ENCODE data around the gene SLC46A1. TPM values are rescaled to one million over a fixed set of nuclear protein-coding genes. Genes with fewer than 3 reads are reported as not detected.

SLC46A1 gene
- polyA plus RNA-seq, 1 donor = 7.0 TPM

DNA sequence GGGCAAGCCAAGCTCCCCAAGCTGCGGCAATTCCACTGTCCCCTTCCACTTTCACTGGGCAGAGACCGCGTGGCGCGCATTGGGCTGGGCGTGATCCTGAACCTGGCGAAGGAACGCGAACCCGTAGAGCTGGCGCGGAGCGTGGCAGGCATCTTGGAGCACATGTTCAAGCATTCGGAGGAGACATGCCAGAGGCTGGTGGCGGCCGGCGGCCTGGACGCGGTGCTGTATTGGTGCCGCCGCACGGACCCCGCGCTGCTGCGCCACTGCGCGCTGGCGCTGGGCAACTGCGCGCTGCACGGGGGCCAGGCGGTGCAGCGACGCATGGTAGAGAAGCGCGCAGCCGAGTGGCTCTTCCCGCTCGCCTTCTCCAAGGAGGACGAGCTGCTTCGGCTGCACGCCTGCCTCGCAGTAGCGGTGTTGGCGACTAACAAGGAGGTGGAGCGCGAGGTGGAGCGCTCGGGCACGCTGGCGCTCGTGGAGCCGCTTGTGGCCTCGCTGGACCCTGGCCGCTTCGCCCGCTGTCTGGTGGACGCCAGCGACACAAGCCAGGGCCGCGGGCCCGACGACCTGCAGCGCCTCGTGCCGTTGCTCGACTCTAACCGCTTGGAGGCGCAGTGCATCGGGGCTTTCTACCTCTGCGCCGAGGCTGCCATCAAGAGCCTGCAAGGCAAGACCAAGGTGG lies 24.7 kb downstream of the SLC46A1 start:
- no peak for DNase-seq (ENCODE audit: low read depth)

GRCh38 chr17:28379814-28380801 lies 25.9 kb downstream of the SLC46A1 start:
- DNase-seq (ENCODE audit: low read depth) = no peak

DNA sequence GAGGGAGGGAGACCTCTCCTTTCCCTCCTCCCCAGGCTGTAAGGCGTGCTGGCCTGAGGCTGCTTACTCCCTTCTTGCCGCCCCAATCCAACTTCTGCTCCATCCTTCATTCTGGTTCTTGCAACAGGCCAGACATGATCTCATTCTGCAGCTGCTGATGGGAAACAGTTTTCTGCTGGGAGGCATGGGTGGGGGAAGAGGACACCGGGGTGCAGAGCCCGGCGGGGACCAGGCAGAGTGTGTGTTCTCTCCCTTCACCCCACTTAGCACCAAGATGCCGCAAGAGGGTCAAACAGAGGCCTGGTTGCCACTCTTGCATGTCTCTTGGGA lies 33.1 kb downstream of the SLC46A1 start:
- DNase-seq (ENCODE audit: low read depth) = no peak

DNA sequence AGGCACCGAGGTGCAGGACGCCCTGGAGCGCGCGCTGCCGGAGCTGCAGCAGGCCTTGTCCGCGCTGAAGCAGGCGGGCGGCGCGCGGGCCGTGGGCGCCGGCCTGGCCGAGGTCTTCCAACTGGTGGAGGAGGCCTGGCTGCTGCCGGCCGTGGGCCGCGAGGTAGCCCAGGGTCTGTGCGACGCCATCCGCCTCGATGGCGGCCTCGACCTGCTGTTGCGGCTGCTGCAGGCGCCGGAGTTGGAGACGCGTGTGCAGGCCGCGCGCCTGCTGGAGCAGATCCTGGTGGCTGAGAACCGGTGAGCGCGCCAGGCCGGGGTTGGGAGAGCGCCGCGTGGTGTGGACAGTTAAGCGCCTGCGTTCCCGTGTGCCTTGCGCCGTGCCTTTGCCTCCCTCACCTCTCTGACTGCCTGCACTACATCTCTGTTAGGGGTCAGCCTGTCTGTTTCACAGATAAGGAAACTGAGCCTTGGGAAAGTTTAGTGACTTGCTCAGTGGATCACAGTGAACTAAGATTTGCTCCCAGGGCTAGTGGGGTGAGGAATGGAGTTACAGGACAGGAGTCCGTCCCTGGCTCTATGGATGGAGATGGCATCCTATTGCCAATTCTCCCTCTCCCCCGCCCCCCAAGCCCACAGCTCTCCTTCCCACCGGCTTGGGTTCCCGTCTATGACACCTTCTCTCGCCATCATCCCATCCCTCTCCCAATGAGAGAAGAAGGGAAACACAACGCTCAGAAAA lies 33.6 kb downstream of the SLC46A1 start:
- DNase-seq (ENCODE audit: low read depth) = no peak

GRCh38 chr17:28371245-28372202 lies 34.5 kb downstream of the SLC46A1 start, which contains the start of gene SARM1:
Gene SARM1 (plus strand): TSS chr17:28371694. CDS start chr17:28372033, 339 bp downstream.
- DNase-seq (ENCODE audit: low read depth) = no peak

DNA sequence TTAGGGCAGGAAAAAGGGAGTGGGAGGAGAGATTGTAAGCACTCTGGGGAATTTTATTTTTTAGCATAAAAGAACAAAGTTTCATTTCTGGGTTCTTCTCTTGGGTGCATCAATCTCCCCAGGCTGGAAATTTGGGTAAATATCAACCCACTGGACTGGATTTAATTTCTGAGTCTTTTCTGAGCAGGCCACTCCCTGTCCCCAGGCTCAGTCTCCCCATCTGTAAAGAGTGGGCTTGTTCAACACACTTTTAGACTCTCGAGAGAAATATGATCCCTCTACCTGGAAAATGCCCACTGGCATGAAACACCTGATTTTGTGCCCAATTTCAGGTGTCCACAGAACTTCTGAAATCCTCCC lies 35.3 kb downstream of the SLC46A1 start:
- DNase-seq (ENCODE audit: low read depth) = no peak

GRCh38 chr17:28370035-28370743 lies 35.8 kb downstream of the SLC46A1 start, which contains the start of gene VTN:
Gene VTN (minus strand): TSS chr17:28370307. CDS start chr17:28370203, 104 bp downstream.
- no peak for DNase-seq (ENCODE audit: low read depth)

DNA sequence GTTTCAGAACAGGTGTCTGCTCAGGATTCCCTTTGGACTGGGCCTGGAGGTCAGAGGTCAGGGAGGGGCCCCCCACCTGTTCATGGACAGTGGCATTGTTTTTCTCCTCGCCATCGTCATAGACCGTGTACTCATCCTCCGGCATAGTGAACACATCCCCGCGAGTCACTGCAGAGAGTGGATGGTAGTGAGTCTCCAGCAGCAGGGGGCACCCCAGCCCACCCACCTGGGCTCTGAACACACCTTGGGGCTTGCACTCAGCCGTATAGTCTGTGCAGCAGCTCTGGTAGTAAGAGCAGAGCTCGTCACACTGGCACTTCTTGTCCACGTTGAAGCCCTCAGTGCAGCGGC lies 36.4 kb downstream of the SLC46A1 start:
- no peak for DNase-seq (ENCODE audit: low read depth)

GRCh38 chr17:28368915-28369683 lies 36.9 kb downstream of the SLC46A1 start:
- DNase-seq (ENCODE audit: low read depth) = no peak

DNA sequence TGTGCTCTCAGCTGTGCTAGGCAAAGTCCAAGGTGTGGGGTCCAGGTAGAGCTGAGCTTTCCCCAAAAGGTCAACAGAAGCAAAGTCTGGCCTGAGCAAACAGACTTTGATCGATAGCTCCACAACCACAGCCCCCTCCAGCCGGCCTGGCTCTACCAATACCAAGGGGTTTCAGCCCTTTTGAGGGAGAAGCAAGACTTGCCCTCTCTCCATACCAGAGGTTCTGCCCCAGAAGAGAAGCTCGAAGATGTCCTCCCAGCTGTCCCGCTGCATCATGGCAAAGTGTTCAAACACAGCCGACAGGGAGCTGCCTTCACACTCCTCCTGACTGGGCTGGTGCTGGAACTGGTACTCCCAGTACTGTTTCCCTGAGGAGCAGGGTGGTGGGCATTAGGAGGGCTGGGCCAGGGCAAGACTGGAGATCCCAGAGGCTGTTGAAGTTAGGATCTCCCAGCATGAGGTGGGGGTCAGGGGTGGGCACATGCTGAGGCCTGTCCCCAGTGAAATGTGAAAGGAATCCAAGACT lies 37.6 kb downstream of the SLC46A1 start:
- DNase-seq (ENCODE audit: low read depth) = no peak

DNA sequence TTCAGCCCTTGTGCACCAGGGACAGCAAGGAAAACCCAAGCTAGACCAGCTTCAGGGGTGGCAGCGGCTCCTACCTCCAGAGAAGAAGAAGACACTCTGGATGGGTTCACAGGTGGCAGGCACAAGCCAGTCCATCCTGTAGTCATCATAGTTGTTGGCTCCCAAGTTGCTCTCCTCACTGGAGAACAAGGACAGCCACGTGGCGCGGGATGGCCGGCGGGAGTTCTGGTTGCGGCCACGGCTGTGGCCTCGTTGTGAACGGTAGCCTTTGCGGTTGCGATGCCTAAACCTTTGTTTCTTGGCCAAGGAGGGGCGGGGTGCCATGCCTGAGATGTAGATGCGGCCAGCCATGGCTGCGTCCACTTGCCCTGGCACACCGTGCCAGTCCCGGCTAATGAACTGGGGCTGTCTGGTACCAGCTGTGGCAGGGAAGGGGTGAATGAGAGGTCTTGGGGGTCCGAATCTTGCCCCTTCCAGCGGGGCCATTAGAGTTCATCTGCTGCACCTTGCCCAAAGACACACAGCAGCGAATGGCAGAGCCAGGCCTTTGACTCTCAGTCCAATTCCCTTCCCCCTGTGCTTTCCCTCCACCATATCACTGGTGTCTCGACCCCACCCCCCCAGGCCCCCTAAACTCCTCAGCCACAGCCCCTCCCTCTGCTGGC lies 38.2 kb downstream of the SLC46A1 start:
- DNase-seq (ENCODE audit: low read depth) = no peak

- DNase-seq (ENCODE audit: low read depth) = no peak
Observed at GRCh38 chr17:28366605-28367004, 39.4 kb downstream of the SLC46A1 start.

- DNase-seq (ENCODE audit: low read depth) = no peak
Observed at GRCh38 chr17:28365487-28365886, 40.5 kb downstream of the SLC46A1 start.

DNA sequence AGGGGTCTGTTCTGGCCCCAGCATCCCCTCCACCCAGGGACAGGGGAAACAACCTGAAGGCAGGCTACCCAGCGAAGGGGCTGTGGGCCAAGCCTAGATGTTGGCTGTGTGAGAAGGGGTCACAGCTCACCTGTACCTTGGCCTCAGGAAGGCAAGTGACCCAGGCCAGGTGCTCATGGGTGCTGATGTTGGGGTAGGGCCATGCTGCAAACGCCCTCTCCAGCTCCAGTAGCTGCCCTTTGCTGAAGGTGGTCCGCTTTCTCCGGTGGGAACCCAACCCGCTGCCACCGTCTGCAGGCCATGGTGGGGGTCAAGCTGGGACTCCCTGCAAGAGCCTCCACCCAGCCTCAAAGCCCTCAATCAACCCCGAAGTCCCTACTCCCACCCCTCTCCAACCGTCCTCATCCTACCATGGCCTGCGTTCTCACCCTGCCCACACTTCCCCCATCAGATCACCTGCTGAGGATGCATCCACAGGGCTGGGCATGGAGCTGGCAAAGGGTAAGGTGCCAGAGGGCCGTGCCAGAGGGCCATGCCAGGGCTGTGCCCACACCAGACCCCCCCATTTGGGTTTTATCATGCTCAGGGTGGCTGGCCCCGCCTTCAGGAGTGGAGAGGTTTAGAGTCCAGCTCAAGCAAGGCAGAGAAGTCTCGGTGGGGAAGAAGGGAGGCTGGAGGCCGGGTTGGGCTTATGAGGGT lies 41.2 kb downstream of the SLC46A1 start, which contains the start of gene SEBOX:
Gene SEBOX (minus strand): TSS at position 535 of the 699 bp plus-strand sequence. CDS start 48 bp downstream, at position 487.
- DNase-seq (ENCODE audit: low read depth) = no peak

DNA sequence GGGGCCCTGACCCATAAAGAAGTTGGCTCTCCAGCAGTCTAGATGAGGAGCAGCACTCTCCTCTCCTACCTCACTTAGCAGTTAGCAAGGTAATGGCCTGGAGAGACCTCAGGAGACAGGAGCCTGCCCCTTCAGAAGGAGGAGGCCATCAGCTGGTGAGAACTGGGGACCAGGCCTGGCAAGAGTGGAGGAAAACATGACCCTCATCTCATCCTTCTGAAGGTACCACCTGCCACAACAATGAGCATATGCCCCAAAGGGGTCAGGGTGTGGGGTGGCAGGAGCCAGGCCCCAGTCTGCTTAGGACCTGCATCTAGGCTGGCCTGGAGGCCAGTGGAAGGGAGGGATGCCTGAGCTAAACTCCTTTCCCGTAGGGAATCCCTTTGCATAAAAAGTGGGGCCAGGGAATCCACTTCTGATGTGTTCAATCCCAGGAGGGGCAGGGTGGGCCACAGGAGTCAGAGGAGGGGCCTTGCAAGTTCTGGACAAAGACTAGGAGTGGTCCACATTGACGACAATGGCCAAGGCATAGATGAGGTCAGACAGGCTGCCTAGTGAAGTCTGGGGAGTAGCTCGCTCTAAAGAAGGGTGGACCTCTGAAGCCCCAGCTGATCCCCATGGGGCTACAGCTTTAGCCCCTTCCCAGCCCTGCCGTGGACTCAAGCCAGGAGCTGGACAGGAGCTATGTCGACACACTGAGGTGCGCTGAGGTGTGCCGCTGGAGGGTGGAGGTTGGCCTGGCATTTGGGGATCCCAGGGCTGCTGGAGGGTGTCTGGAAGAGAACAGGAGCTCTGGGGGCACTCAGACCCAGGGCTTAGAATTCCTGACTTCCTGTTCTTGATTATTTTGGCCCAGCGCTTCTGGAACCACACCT lies 42.0 kb downstream of the SLC46A1 start:
- DNase-seq (ENCODE audit: low read depth) = no peak

DNA sequence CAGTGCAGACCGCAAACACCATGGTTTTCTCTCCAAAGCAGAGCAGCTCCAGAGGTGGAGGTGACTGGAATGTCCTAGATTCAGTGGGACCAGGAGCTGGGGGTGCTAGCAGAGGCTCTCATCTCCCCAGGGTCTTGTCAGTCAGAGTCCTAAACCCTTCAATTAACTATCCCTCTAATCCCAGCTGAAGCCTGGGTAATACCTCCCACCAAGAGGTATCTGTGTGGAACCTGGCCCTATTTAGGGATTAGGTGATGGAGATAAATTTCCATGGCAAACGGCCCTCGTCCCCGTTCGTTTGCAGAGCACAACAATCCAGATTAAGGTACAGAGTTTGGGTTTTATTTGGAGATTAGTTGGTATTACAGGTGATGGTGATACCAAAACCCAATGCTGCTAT lies 42.8 kb downstream of the SLC46A1 start:
- DNase-seq (ENCODE audit: low read depth) = no peak

- no peak for DNase-seq (ENCODE audit: low read depth)
Observed at GRCh38 chr17:28357901-28358197, 48.2 kb downstream of the SLC46A1 start.
